ENCODE data around the gene MYO3A.
"Not testable (repeated sequence)": the region's sequence is repeated elsewhere in the genome, so short reads cannot be mapped to it uniquely, and the experiment has no call there.

Gene MYO3A

DNA sequence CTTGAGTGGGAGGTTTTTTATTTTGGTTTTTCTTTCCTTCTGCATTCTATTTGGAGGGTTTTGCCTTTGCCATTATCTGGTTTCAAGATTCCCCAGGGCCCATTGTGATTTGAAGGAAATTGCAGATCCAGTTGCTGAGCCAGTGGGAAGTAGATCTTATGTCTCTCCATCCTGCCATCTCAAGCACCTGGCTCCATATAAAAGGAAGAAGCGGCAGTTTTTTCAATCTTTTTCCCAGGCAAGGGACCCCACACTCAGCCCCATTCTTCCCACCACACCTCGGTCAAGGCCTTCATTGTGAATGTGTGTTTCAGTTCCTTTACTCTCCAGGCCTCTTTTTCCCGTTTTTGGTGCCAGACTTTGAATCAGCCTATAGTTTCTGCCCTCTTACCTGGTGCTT lies 95.8 kb downstream of the MYO3A start:
- H3K36me3 Mint-ChIP-seq = no peaks in the 10 kb centered on the region
- no peaks in the 10 kb centered on the region for H3K9me3 Mint-ChIP-seq
- H3K4me3 Mint-ChIP-seq = no peak overlapping the region
- H3K27me3 Mint-ChIP-seq = peaks cover 2% of the 10 kb centered on the region
- H3K27ac Mint-ChIP-seq = no peak overlapping the region
- H3K4me1 Mint-ChIP-seq = no peaks in the 10 kb centered on the region

DNA sequence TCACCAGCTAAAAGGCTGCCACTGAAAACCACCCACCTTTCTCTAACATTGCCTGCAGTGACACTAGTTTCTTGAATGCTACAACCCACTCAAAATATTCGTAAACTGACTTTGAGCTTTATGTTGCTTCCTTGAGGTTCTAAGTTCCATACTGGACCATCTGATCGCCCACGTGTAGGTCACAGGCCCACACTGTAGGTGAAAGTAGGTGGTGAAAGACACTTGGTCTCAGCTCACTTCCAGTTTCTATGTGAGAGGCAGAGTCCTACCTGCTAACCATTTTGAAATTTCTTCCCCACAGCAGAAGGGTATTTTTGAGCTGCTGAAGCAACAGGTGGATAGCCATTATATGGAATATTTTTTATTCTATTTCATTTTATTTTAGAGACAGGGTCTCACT lies 97.3 kb downstream of the MYO3A start:
- H3K9me3 Mint-ChIP-seq = no peaks in the 10 kb centered on the region
- H3K4me1 Mint-ChIP-seq = no peaks in the 10 kb centered on the region
- no peak overlapping the region for H3K4me3 Mint-ChIP-seq
- no peak overlapping the region for H3K27ac Mint-ChIP-seq
- no peaks in the 10 kb centered on the region for H3K36me3 Mint-ChIP-seq
- H3K27me3 Mint-ChIP-seq = peaks cover under 1% of the 10 kb centered on the region

DNA sequence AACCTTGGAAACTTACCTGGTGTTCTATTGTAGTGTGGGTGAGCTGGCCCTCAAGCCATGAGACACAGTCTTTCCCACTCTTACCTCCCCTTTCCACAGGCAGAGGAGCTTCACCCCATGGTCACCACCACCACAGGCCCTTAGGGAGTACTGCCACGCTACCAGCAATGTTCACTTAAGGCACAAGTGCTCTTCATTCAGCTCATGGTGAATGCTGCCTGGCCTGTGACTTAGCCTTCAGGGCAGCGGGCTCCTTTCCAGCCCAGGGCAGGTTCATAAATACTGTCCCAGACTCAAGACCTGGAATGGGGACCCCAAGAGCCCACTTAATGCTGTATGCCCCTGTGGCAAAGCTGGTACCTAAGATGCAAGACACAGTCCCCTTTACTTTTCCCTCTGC lies 109.4 kb downstream of the MYO3A start:
- H3K27ac Mint-ChIP-seq = no peak overlapping the region
- H3K4me1 Mint-ChIP-seq = no peaks in the 10 kb centered on the region
- H3K27me3 Mint-ChIP-seq = no peaks in the 10 kb centered on the region
- H3K36me3 Mint-ChIP-seq = no peaks in the 10 kb centered on the region
- H3K9me3 Mint-ChIP-seq = peaks cover 10% of the 10 kb centered on the region
- no peak overlapping the region for H3K4me3 Mint-ChIP-seq

DNA sequence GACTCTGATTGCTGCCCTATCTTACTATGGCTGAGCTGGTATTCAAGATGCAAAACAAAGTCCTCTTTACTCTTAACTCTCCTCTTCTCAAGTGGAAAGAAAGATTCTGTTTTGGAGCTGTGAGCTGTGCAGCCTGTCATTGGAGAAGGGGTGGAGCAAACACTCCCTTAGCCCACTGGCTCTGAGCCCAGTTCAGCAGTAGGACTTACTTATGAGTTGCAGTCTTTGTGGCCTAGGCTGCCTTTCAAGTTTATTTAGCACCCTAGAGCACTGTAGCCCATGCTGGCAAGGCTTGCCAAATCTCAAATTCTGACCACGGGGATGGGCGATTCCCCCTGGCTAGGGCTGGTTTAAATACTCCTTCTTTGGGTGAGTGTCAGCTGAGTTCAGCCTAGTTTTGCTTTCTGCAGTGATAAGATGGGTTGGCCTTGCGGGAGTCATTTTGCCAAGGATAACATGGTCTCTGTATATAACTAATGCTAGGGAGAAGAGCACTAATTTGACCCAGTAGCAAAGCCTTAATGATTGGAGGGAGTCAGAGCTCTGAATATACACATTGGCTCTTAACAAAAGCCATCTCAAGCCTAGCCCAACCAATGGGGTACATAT lies 110.2 kb downstream of the MYO3A start:
- no peaks in the 10 kb centered on the region for H3K27me3 Mint-ChIP-seq
- H3K4me1 Mint-ChIP-seq = no peaks in the 10 kb centered on the region
- no peak overlapping the region for H3K4me3 Mint-ChIP-seq
- no peaks in the 10 kb centered on the region for H3K36me3 Mint-ChIP-seq
- peaks cover 10% of the 10 kb centered on the region for H3K9me3 Mint-ChIP-seq
- H3K27ac Mint-ChIP-seq = no peak overlapping the region

DNA sequence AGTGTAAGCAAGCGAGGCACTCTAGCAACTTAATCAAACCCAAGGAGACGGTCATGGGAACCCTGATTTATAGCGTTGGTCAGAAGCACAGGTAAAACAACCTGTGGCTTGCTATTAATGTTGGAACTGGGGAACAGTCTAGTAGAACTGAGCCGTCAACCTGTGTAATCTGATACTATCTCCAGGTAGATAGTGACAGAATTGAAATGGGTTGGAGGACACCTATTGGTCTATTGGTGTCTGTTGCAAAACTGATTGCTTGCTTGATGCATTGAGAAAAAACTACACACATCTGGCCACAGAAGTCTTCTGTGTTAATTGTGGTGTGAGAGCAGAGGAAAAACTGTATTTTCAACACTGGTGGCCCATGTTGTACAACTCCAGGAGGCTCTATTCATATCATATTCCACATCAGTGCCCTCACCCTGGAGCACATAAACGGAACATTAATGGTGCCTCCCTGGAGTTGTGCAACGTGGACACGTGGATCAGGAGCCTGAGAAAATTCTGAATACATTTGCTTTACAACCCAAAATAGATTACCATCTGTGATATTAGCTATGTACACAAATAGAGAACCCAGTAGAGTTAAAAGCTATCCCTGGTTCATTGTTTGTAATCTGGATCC lies 112.2 kb downstream of the MYO3A start:
- Mint-ChIP-seq H3K9me3 (peaks cover 7% of the 10 kb centered on the region), H3K36me3 (no peaks in the 10 kb centered on the region), H3K27me3 (no peaks in the 10 kb centered on the region), H3K27ac (no peak overlapping the region), H3K4me1 (no peaks in the 10 kb centered on the region), H3K4me3 (no peak overlapping the region)

DNA sequence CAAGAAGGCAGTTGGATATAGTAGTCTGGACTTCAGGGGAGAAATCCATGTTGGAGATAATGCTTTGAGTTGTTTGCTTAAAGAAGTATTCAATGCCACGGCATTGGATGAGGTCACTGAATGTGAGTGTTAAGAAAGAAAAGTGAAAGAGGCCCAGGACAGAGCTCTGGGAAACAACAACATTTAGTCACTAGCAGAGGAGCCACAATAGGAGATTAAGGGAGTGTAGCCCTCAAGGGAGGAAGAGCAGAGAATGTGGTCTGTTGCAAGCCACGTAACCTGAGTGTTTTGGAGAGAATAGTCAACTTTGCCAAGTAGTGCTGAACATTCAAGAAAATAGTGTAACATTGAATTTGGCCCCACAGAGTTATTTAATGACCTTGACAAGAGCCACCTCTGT lies 114.7 kb downstream of the MYO3A start:
- Mint-ChIP-seq H3K27me3 (no peaks in the 10 kb centered on the region), H3K27ac (no peak overlapping the region), H3K4me1 (no peaks in the 10 kb centered on the region), H3K9me3 (peaks cover 1% of the 10 kb centered on the region), H3K4me3 (no peak overlapping the region), H3K36me3 (no peaks in the 10 kb centered on the region)

DNA sequence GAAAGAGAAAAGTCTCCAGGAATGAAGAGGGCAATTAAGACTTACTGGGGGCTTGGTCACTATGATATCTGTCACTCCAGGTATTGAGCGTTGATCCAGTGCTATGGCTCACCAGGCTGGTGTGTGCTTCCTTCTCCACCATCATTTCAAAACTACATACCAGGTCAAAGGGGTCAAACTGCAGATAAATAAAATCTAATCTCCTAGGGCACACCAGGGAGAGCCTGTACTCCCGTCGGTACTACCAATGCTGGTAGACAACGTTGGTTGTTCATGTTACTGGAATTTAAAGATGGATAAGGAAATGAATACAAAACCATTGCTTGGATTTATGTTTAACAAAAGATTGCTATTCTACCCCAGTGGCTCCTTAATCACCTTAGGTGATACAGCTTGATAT lies 118.3 kb downstream of the MYO3A start:
- Mint-ChIP-seq H3K27me3 (peaks cover 8% of the 10 kb centered on the region), H3K36me3 (no peaks in the 10 kb centered on the region), H3K9me3 (peaks cover 6% of the 10 kb centered on the region), H3K4me3 (no peak overlapping the region), H3K4me1 (no peaks in the 10 kb centered on the region), H3K27ac (no peak overlapping the region)

DNA sequence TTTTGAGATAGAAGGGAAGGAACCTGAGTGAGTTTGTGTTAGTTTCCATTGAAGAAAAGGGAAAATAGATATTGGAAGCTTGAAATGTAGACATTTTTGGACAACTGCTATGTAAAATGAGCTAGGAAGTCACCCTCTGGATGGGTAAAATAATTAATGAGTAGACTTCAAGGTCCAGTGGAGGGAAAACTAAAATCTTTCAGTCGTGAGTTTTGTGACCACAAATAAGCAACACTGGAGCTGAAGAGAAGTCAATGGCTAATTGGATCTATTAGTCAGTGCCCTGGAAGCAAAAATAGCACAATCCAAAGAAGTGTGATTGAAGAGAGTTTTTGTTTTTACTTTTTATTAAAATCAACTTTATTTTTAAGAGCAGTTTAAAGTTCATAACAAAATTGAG lies 123.4 kb downstream of the MYO3A start:
- Mint-ChIP-seq H3K36me3 (no peaks in the 10 kb centered on the region), H3K27ac (no peak overlapping the region), H3K4me3 (no peak overlapping the region), H3K4me1 (no peaks in the 10 kb centered on the region), H3K27me3 (peaks cover 11% of the 10 kb centered on the region), H3K9me3 (peaks cover 6% of the 10 kb centered on the region)

DNA sequence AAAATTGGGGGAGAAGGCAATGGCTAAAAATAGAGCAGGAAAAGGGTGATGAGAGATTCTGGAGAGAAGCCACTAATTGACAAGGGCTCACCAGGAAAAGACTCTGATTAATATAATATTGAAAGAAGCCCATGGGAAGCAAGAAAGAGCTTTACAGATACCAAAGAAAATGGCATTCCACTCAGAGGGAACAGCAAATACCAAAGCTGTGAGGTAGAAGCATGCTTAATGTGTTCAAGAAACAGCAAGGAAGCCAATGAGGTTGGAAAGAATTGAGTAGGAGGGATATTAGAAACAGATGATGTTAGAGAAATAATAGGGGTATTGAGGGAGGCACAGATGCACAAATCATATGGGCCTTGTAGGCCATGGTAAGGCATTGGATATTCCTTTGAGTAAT lies 130.1 kb downstream of the MYO3A start:
- no peak overlapping the region for H3K27ac Mint-ChIP-seq
- no peaks in the 10 kb centered on the region for H3K36me3 Mint-ChIP-seq
- no peak overlapping the region for H3K4me3 Mint-ChIP-seq
- H3K9me3 Mint-ChIP-seq = no peaks in the 10 kb centered on the region
- no peaks in the 10 kb centered on the region for H3K4me1 Mint-ChIP-seq
- H3K27me3 Mint-ChIP-seq = peaks cover 3% of the 10 kb centered on the region

DNA sequence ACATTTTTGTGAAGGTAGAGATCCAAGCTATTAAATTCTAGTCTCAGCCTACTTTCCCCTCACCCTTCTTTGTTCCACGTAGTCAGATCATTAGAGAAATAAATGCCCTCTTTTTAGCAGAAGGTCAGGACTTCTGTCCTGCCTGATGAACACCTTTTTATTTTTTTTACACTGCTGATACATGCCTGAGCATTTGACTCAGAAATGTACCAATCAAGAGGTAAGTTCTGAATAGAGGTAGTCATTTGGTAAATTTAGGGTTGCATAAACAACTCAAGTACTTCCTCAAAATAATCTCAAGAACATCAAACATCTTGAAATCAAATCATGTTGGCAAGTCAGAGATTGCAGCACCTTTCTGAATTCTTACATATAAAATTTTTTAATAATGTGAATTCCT lies 133.7 kb downstream of the MYO3A start:
- Mint-ChIP-seq H3K4me1 (no peaks in the 10 kb centered on the region), H3K36me3 (no peaks in the 10 kb centered on the region), H3K4me3 (no peak overlapping the region), H3K27me3 (no peaks in the 10 kb centered on the region), H3K9me3 (no peaks in the 10 kb centered on the region), H3K27ac (no peak overlapping the region)

DNA sequence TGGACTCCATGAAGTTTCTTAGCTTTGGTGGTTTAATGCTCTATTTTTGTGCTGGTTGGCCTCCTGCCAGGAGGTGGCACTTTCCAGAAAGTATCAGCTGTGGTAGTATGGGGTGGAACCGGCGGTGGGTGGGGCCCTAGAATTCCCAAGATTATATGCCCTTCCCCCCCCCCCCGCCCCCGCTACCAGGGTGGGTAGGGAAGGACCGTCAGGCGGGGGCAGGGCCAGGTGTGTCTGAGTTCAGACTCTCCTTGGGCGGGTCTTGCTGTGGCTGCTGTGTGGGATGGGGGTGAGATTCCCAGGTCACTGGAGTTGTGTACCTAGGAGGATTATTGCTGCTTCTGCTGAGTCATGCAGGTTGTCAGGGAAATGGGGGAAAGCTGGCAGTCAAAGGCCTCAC lies 146.9 kb downstream of the MYO3A start:
- not testable (repeated sequence) for H3K27ac Mint-ChIP-seq

DNA sequence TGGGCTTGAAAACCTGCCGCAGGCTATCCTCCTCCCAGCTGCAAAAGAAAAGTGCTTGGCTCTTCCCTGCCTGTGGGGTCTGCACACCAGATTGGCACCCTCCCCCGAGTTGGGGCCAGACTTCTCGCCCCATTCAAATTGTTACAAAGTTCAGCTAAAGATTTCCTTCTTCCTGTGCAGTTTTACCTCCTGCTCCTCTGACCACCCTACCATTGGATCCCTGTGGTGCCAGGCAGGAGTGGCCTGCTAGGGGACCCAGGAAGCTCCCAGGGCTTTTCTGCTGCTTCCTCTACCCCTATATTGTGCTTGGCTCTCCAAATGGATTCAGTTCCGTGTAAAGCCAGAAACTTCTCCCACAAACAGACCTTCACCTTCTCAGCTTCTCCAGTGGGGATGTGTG lies 147.4 kb downstream of the MYO3A start:
- Mint-ChIP-seq H3K4me3 (no peak overlapping the region), H3K27me3 (peaks cover 17% of the 10 kb centered on the region), H3K27ac (no peak overlapping the region), H3K9me3 (no peaks in the 10 kb centered on the region), H3K4me1 (no peaks in the 10 kb centered on the region), H3K36me3 (no peaks in the 10 kb centered on the region)

More for the DNA sequence above, 146.9 kb downstream of the MYO3A start:
- not testable (repeated sequence) for H3K4me1 Mint-ChIP-seq, H3K4me3 Mint-ChIP-seq, H3K36me3 Mint-ChIP-seq, H3K9me3 Mint-ChIP-seq
- H3K27me3 Mint-ChIP-seq = peaks cover 15% of the 10 kb centered on the region

DNA sequence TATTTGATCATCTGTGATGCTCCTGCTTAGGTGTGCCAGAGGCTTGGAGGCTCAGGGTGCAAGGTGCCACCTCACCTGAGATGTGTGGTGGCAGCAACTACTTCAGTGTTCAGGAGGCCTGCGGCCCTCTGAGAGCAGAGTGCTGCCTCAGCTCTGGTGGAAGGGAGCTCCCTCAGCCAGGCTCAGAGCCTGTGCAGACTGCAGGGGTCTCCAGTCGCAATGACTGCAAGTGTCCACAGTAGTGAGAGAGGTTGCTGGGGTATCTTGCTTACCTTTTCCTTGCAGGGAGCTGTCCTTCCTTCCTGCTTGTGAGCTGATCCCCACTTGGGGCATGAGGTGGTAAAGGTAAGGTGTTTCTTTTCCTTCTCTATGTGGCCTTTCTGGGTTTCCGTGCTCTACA lies 151.5 kb downstream of the MYO3A start:
- Mint-ChIP-seq H3K9me3 (no peaks in the 10 kb centered on the region), H3K4me1 (no peaks in the 10 kb centered on the region), H3K27me3 (peaks cover 13% of the 10 kb centered on the region), H3K36me3 (no peaks in the 10 kb centered on the region), H3K27ac (no peak overlapping the region), H3K4me3 (no peak overlapping the region)

DNA sequence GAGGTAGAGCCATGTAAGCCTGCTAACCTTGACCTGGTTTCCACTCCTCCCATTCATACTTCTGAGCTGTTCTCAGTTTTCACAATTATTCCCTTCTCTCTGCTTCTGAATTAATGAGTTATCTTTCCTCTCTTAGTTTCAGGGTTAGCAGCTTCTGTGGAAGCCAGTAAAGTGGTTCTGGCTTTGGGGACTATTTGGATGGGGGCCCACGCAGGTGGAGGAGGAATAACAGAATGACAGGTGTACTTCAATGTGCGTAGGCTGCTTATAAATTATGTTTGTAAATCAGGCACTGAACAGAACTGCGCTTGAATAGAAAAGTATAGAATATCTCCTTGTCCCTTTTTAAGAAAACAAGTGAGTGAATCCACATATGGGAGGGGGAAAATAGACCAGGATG lies 153.6 kb downstream of the MYO3A start:
- H3K27ac Mint-ChIP-seq = no peak overlapping the region
- no peaks in the 10 kb centered on the region for H3K9me3 Mint-ChIP-seq
- no peaks in the 10 kb centered on the region for H3K36me3 Mint-ChIP-seq
- no peak overlapping the region for H3K4me3 Mint-ChIP-seq
- peaks cover 9% of the 10 kb centered on the region for H3K27me3 Mint-ChIP-seq
- H3K4me1 Mint-ChIP-seq = no peaks in the 10 kb centered on the region

DNA sequence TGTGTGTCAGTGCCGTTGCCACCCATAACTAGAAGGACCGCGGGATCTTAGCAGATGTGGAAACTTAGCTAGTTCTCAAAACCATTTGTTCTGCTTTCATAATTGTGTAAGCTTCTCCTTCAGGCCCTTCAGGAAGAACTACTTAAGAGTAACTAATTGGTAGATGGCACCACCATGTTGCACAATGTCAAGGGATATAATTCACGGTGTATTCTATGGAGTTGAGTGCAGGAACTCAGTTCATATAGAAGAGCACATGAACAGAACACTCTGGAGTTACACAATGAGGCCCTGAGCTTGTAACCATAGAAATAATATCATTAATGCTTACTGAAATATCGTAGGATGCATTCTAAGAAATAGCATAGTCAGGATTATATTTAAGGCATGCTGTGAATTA lies 156.0 kb downstream of the MYO3A start:
- H3K4me1 Mint-ChIP-seq = no peaks in the 10 kb centered on the region
- peaks cover 7% of the 10 kb centered on the region for H3K27me3 Mint-ChIP-seq
- H3K4me3 Mint-ChIP-seq = no peak overlapping the region
- H3K9me3 Mint-ChIP-seq = no peaks in the 10 kb centered on the region
- no peaks in the 10 kb centered on the region for H3K36me3 Mint-ChIP-seq
- H3K27ac Mint-ChIP-seq = no peak overlapping the region

DNA sequence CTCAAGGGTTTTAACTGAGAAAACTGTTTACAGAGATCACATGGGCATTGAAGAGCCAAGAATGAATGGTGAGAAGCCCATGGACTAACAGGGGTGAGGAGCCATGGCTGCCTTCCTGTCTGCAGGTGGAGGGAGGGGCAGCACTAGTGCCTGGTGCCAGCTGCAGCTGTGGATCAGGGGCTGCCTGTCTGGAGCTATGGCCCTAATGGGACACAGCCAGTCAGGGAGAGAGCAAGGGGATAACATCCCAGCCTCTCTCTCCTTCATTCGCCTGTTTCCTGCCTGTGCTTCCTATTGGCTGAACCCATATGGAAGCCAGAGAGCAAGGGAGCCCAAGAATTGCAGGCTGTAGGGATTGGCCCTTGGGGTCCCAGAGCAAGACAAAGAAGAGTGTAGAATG lies 156.7 kb downstream of the MYO3A start:
- H3K9me3 Mint-ChIP-seq = no peaks in the 10 kb centered on the region
- no peaks in the 10 kb centered on the region for H3K36me3 Mint-ChIP-seq
- no peak overlapping the region for H3K4me3 Mint-ChIP-seq
- H3K4me1 Mint-ChIP-seq = no peaks in the 10 kb centered on the region
- H3K27ac Mint-ChIP-seq = no peak overlapping the region
- H3K27me3 Mint-ChIP-seq = peaks cover 4% of the 10 kb centered on the region

DNA sequence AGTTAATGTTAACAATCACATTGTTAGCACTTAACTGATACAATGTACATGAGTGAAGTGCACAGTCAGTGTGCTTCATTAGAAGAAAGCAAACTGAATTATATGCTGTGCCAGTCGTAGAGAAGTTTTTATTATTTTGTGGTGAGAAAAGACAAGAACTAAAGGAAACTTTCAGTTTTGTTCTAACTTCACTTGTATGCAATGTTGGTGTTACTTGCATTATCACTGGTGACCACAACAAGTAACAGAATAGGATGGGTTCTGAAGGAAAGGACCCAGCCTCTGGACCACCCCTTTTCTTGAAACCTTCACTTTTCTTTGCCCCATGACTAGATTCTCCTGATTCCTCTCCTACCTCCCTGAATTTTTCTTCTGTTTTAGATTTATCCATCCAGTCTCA lies 159.2 kb downstream of the MYO3A start:
- Mint-ChIP-seq H3K9me3 (no peaks in the 10 kb centered on the region), H3K4me3 (no peak overlapping the region), H3K4me1 (no peaks in the 10 kb centered on the region), H3K36me3 (no peaks in the 10 kb centered on the region), H3K27ac (no peak overlapping the region), H3K27me3 (no peaks in the 10 kb centered on the region)
